Memory B cell (primary cell): ENCODE measurements around the gene SZRD1.
"Not testable (repeated sequence)": the region's sequence is repeated elsewhere in the genome, so short reads cannot be mapped to it uniquely, and the experiment has no call there.

Source experiments
- ATAC-seq: fragments of 150-1000 bp; cut with Tn5 transposase; 2 replicates; pipeline ENCODE4 v1.10.0; 2021; ENCODE audit warnings: low read depth, mild to moderate bottlenecking, moderate library complexity
- DNase-seq, 2 donors: peaks; one replicate each; pipeline ENCODE4 v3.0.0; 2022; ENCODE audit warnings: low spot score in 2 of 2
- H3K27ac Mint-ChIP-seq: one replicate; pipeline ENCODE4 v1.8.0; 2022; ENCODE audit warnings: mild to moderate bottlenecking, moderate library complexity, mixed read lengths
- H3K27me3 Mint-ChIP-seq: one replicate; pipeline ENCODE4 v1.8.0; 2022; ENCODE audit warnings: mixed read lengths
- H3K36me3 Mint-ChIP-seq: one replicate; pipeline ENCODE4 v1.8.0; 2022; ENCODE audit warnings: mild to moderate bottlenecking, mixed read lengths
- H3K4me1 Mint-ChIP-seq: one replicate; pipeline ENCODE4 v1.8.0; 2022; ENCODE audit warnings: mixed read lengths
- H3K4me3 Mint-ChIP-seq: one replicate; pipeline ENCODE4 v1.8.0; 2022; ENCODE audit warnings: mild to moderate bottlenecking, moderate library complexity, mixed read lengths
- H3K9me3 Mint-ChIP-seq: one replicate; pipeline ENCODE4 v1.8.0; 2022; ENCODE audit warnings: mixed read lengths

The SZRD1 gene

GRCh38 chr1:16366722-16367257, at the start of gene SZRD1:
Gene SZRD1 (plus strand): TSS chr1:16367242. CDS start chr1:16367258, 16 bp downstream.
- DNase-seq (peak; percentile 76 to 91), ATAC-seq (peak; percentile 83)
- Mint-ChIP-seq H3K27ac (peak within 1 kb of the TSS; percentile 98), H3K4me1 (peaks cover 12% of the 10 kb centered on the region), H3K27me3 (no peaks in the 10 kb centered on the region), H3K36me3 (no peaks in the 10 kb centered on the region), H3K9me3 (no peaks in the 10 kb centered on the region), H3K4me3 (peak within 1 kb of the TSS; percentile 93)

- peak overlapping the region; percentile 24 for H3K27ac Mint-ChIP-seq
- ATAC-seq = no peak
- no peaks in the 10 kb centered on the region for H3K9me3 Mint-ChIP-seq
- no peaks in the 10 kb centered on the region for H3K27me3 Mint-ChIP-seq
- no peak overlapping the region for H3K4me3 Mint-ChIP-seq
- peaks cover 10% of the 10 kb centered on the region for H3K36me3 Mint-ChIP-seq
- no peak for DNase-seq
- peaks cover 16% of the 10 kb centered on the region for H3K4me1 Mint-ChIP-seq
Measured at GRCh38 chr1:16318555-16318954, 48.5 kb upstream of the SZRD1 start.

- Mint-ChIP-seq H3K27me3 (no peaks in the 10 kb centered on the region), H3K36me3 (peaks cover 6% of the 10 kb centered on the region), H3K9me3 (no peaks in the 10 kb centered on the region), H3K4me3 (no peak overlapping the region), H3K4me1 (peaks cover 19% of the 10 kb centered on the region), H3K27ac (no peak overlapping the region)
- DNase-seq (no peak), ATAC-seq (peak; percentile 19)
Measured at GRCh38 chr1:16321176-16321867, 45.7 kb upstream of the SZRD1 start.

GRCh38 chr1:16324456-16324890, 42.6 kb upstream of the SZRD1 start:
- H3K4me3 Mint-ChIP-seq = no peak overlapping the region
- H3K27me3 Mint-ChIP-seq = no peaks in the 10 kb centered on the region
- ATAC-seq (no peak), DNase-seq (no peak)
- H3K4me1 Mint-ChIP-seq = peaks cover 16% of the 10 kb centered on the region
- H3K36me3 Mint-ChIP-seq = peaks cover 8% of the 10 kb centered on the region
- no peak overlapping the region for H3K27ac Mint-ChIP-seq
- H3K9me3 Mint-ChIP-seq = no peaks in the 10 kb centered on the region

GRCh38 chr1:16326833-16327404, 40.1 kb upstream of the SZRD1 start:
- Mint-ChIP-seq H3K4me3 (no peak overlapping the region), H3K27ac (peak overlapping the region; percentile 8), H3K4me1 (peaks cover 9% of the 10 kb centered on the region), H3K27me3 (no peaks in the 10 kb centered on the region), H3K9me3 (no peaks in the 10 kb centered on the region), H3K36me3 (peaks cover 10% of the 10 kb centered on the region)
- ATAC-seq (peak; percentile 27), DNase-seq (no peak)

- H3K9me3 Mint-ChIP-seq = no peaks in the 10 kb centered on the region
Measured at GRCh38 chr1:16334655-16335340, 32.2 kb upstream of the SZRD1 start.

GRCh38 chr1:16338961-16339360, 28.1 kb upstream of the SZRD1 start:
- H3K4me1 Mint-ChIP-seq = peaks cover 13% of the 10 kb centered on the region
- ATAC-seq = no peak
- H3K4me3 Mint-ChIP-seq = no peak overlapping the region

More at GRCh38 chr1:16334655-16335340, 32.2 kb upstream of the SZRD1 start:
- no peak overlapping the region for H3K4me3 Mint-ChIP-seq
- DNase-seq (no peak), ATAC-seq (no peak)
- H3K27me3 Mint-ChIP-seq = no peaks in the 10 kb centered on the region
- peaks cover 12% of the 10 kb centered on the region for H3K36me3 Mint-ChIP-seq
- H3K4me1 Mint-ChIP-seq = peaks cover 13% of the 10 kb centered on the region
- H3K27ac Mint-ChIP-seq = no peak overlapping the region

GRCh38 chr1:16340673-16341072, 26.4 kb upstream of the SZRD1 start:
- no peak for DNase-seq
- no peak for ATAC-seq
- H3K4me1 Mint-ChIP-seq = peaks cover 6% of the 10 kb centered on the region
- no peak overlapping the region for H3K4me3 Mint-ChIP-seq
- H3K27ac Mint-ChIP-seq = no peak overlapping the region
- no peaks in the 10 kb centered on the region for H3K9me3 Mint-ChIP-seq
- H3K36me3 Mint-ChIP-seq = peaks cover 6% of the 10 kb centered on the region
- H3K27me3 Mint-ChIP-seq = no peaks in the 10 kb centered on the region

More at GRCh38 chr1:16338961-16339360, 28.1 kb upstream of the SZRD1 start:
- no peaks in the 10 kb centered on the region for H3K27me3 Mint-ChIP-seq
- no peaks in the 10 kb centered on the region for H3K9me3 Mint-ChIP-seq
- H3K27ac Mint-ChIP-seq = no peak overlapping the region
- H3K36me3 Mint-ChIP-seq = peaks cover 12% of the 10 kb centered on the region
- DNase-seq = no peak

GRCh38 chr1:16342331-16343062, 24.5 kb upstream of the SZRD1 start:
- DNase-seq (no peak), ATAC-seq (no peak)
- H3K36me3 Mint-ChIP-seq = peaks cover 8% of the 10 kb centered on the region
- H3K27me3 Mint-ChIP-seq = no peaks in the 10 kb centered on the region
- H3K4me3 Mint-ChIP-seq = no peak overlapping the region
- no peak overlapping the region for H3K27ac Mint-ChIP-seq
- no peaks in the 10 kb centered on the region for H3K9me3 Mint-ChIP-seq
- peaks cover 5% of the 10 kb centered on the region for H3K4me1 Mint-ChIP-seq

GRCh38 chr1:16343276-16343675, 23.8 kb upstream of the SZRD1 start:
- not testable (repeated sequence) for H3K9me3 Mint-ChIP-seq, DNase-seq, H3K4me1 Mint-ChIP-seq, H3K27me3 Mint-ChIP-seq, H3K36me3 Mint-ChIP-seq, ATAC-seq, H3K27ac Mint-ChIP-seq, H3K4me3 Mint-ChIP-seq

- H3K27ac Mint-ChIP-seq = no peak overlapping the region
Measured at GRCh38 chr1:16348414-16349182, 18.4 kb upstream of the SZRD1 start.

GRCh38 chr1:16349847-16350406, 17.1 kb upstream of the SZRD1 start:
- ATAC-seq (no peak), DNase-seq (no peak)
- Mint-ChIP-seq H3K4me1 (peaks cover 17% of the 10 kb centered on the region), H3K9me3 (no peaks in the 10 kb centered on the region), H3K36me3 (peaks cover 2% of the 10 kb centered on the region), H3K4me3 (no peak overlapping the region), H3K27me3 (no peaks in the 10 kb centered on the region), H3K27ac (peak overlapping the region; percentile 92)

More at GRCh38 chr1:16348414-16349182, 18.4 kb upstream of the SZRD1 start:
- Mint-ChIP-seq H3K9me3 (no peaks in the 10 kb centered on the region), H3K36me3 (peaks cover 2% of the 10 kb centered on the region), H3K4me1 (peaks cover 17% of the 10 kb centered on the region), H3K4me3 (no peak overlapping the region), H3K27me3 (no peaks in the 10 kb centered on the region)
- DNase-seq (no peak), ATAC-seq (no peak)

GRCh38 chr1:16351456-16351993, 15.5 kb upstream of the SZRD1 start:
- DNase-seq (no peak), ATAC-seq (no peak)
- Mint-ChIP-seq H3K36me3 (no peaks in the 10 kb centered on the region), H3K27me3 (no peaks in the 10 kb centered on the region), H3K9me3 (no peaks in the 10 kb centered on the region), H3K4me3 (peak overlapping the region; percentile 93), H3K4me1 (peaks cover 14% of the 10 kb centered on the region), H3K27ac (peak overlapping the region; percentile 92)
